HAP-1 (cell line): ENCODE results near the gene TRMT1.

Source experiments
- DNase-seq, 2 experiments: peaks; one replicate each; pipeline ENCODE4 v3.0.0-alpha.2; 2016 to 2020; ENCODE audit warnings: low spot score in 2 of 2
- H3K27me3 ChIP-seq: fragments of 250-450 bp; sonication (Bioruptor Pico); 2 replicates; pipeline ENCODE4 v1.5.1; 2020; ENCODE audit warnings: low read depth, mild to moderate bottlenecking, moderate library complexity
- H3K36me3 ChIP-seq: fragments of 250-450 bp; sonication (Bioruptor Pico); replicated peaks from 2 replicates; pipeline ENCODE4 v1.5.1; 2020; ENCODE audit warnings: mild to moderate bottlenecking
- H3K4me1 ChIP-seq: fragments of 250-450 bp; sonication (Bioruptor Pico); 2 replicates; pipeline ENCODE4 v1.5.1; 2020; ENCODE audit warnings: mild to moderate bottlenecking
- H3K4me3 ChIP-seq: fragments of 250-450 bp; sonication (Bioruptor Pico); 2 replicates; pipeline ENCODE4 v1.5.1; 2020; ENCODE audit warnings: mild to moderate bottlenecking, moderate library complexity
- H3K9me3 ChIP-seq: fragments of 250-450 bp; sonication (Bioruptor Pico); 2 replicates; pipeline ENCODE4 v1.5.1; 2020; ENCODE audit warnings: mild to moderate bottlenecking, moderate library complexity
- in situ Hi-C: fragments of 300-500 bp; cut with MboI; formaldehyde crosslinking; loops from 3 replicates; pipeline ENCODE4 v1.14.3; 2020; ENCODE audit warnings: low sequenced_read_pairs, inconsistent platforms, mixed read lengths

The TRMT1 gene

DNA sequence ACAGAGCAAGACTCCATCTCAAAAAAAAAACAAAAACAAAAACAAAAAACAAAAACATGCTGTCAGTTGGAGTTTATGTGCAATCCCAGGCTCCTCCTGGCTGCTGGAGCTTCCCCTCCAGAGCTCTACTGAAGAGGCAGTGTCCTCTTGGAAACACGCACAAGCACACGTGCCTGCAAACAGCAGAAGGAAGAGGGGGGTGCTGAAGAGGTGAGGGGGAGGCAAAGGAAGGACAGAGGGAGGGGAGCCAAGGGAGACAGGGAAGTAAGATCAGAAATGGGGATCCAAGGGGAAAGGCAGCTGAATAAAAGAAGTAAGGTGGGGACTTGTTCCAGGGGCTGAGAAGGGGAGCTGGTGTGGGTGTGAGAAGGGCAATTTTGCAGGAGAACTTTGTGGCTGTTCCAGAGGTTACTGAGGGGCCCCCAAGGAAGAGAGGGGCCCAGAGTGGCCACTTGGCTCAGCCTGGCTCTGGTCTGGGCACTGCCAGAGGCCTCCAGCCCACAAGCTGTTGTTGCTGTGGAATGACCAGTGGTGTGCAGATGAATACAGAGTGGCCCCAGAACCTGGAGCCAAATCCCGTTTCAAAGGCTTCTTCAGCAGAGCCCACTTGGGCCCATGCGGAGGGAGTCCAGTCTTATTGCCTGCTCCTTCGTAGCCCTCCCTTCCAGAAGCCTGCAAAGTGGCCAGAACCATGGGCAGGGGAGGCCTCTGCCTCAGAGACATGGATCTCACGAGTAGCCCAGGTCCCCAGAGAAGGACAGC is 48.3 kb downstream of the TRMT1 start:
- Histone ChIP-seq H3K4me3 (no peak overlapping the region), H3K36me3 (no peaks in the 10 kb centered on the region), H3K27me3 (no peaks in the 10 kb centered on the region), H3K9me3 (no peaks in the 10 kb centered on the region), H3K4me1 (no peaks in the 10 kb centered on the region)
- in situ Hi-C loops: no loop called here
- no peak for DNase-seq

- Histone ChIP-seq H3K27me3 (no peaks in the 10 kb centered on the region), H3K9me3 (no peaks in the 10 kb centered on the region), H3K4me3 (no peak overlapping the region), H3K4me1 (no peaks in the 10 kb centered on the region), H3K36me3 (no peaks in the 10 kb centered on the region)
- in situ Hi-C loops: no loop called here
- no peak for DNase-seq
These were observed 49.4 kb downstream of the TRMT1 start for GRCh38 chr19:13066933-13067807.

DNA sequence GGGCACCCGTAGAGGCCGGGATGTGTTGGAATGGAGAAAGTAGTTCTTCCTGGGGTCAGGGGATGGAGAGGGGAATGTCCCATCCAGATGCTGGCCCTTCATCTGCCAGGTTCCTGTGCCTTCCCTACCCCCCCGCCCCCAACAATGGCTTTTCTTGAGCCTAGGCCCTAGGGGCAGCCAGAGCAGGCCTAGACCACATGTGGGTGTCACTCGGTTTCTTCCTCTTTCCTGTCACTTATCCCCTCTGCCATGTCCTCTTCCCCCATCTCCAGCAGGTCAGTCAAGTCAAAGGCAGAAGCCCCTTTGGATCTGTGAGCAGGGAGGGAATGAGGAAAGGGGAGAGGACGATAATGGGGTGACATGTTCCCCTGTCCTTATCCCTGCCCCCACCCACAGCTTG is 50.3 kb downstream of the TRMT1 start:
- Histone ChIP-seq H3K4me1 (peaks cover under 1% of the 10 kb centered on the region), H3K9me3 (no peaks in the 10 kb centered on the region), H3K27me3 (no peaks in the 10 kb centered on the region), H3K36me3 (no peaks in the 10 kb centered on the region), H3K4me3 (no peak overlapping the region)
- in situ Hi-C loops: no loop called here
- no peak for DNase-seq

- Histone ChIP-seq H3K9me3 (no peaks in the 10 kb centered on the region), H3K4me3 (no peak overlapping the region), H3K27me3 (no peaks in the 10 kb centered on the region), H3K36me3 (no peaks in the 10 kb centered on the region), H3K4me1 (peaks cover 12% of the 10 kb centered on the region)
- DNase-seq: no peak
- in situ Hi-C loops: no loop called here
These were observed 52.4 kb downstream of the TRMT1 start for GRCh38 chr19:13064092-13064489.

GRCh38 chr19:13063461-13064091 is 53.0 kb downstream of the TRMT1 start:
- no peak for DNase-seq
- peaks cover 12% of the 10 kb centered on the region for H3K4me1 ChIP-seq
- no peaks in the 10 kb centered on the region for H3K36me3 ChIP-seq
- no peaks in the 10 kb centered on the region for H3K27me3 ChIP-seq
- no peaks in the 10 kb centered on the region for H3K9me3 ChIP-seq
- H3K4me3 ChIP-seq: no peak overlapping the region
- in situ Hi-C loops: no loop called here

GRCh38 chr19:13062317-13062716 is 54.2 kb downstream of the TRMT1 start:
- in situ Hi-C loops: no loop called here
- no peak for DNase-seq
- H3K9me3 ChIP-seq: no peaks in the 10 kb centered on the region
- H3K27me3 ChIP-seq: no peaks in the 10 kb centered on the region
- H3K36me3 ChIP-seq: no peaks in the 10 kb centered on the region
- no peak overlapping the region for H3K4me3 ChIP-seq
- peaks cover 12% of the 10 kb centered on the region for H3K4me1 ChIP-seq

- Histone ChIP-seq H3K36me3 (no peaks in the 10 kb centered on the region), H3K4me1 (peaks cover 12% of the 10 kb centered on the region), H3K4me3 (peak overlapping the region; percentile 23), H3K27me3 (no peaks in the 10 kb centered on the region), H3K9me3 (no peaks in the 10 kb centered on the region)
- in situ Hi-C loops: no loop called here
- DNase-seq: peak; percentile 65 to 92
These were observed 55.3 kb downstream of the TRMT1 start for GRCh38 chr19:13060964-13061927.

DNA sequence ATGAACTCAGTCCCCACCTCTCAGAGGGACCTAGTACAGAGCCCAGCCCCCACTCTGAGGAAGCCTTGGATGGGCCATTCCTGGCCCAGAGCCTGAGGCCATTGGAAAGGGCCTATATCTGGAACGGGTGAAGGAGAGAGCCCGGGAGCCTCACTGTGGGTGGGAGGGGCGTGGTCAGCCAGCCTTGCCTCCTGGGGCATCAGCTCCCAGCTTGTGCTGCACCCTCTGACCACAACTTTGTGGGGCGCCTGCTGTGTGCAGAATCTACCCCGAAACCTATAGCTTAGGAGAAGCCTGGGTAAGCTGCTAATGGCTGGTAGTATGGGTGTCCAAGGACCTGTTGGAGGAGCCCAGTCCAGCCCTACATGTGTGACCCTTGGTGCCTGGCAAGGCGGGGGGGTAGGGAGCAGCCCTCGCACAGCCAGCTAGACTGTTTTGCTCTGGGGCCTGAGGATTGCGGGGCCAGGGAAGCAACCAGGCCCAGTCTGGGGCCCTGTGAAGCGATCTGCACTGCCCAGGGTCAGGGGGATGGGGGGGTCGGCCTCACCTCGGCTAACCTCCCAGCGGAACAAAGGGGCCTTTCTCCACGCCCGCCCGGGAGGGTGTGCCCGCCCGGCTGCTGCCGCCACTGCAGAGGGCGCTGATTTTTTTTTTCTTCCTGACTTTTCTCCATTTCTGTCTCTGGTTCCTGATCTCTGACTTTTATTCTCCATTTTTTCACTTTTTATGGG is 56.1 kb downstream of the TRMT1 start:
- peaks cover 12% of the 10 kb centered on the region for H3K4me1 ChIP-seq
- H3K9me3 ChIP-seq: no peaks in the 10 kb centered on the region
- no peak overlapping the region; the same call in 1 of the 2 replicates for H3K4me3 ChIP-seq
- H3K36me3 ChIP-seq: no peaks in the 10 kb centered on the region
- peak; percentile 28 to 69 for DNase-seq
- in situ Hi-C loops: no loop called here
- H3K27me3 ChIP-seq: no peaks in the 10 kb centered on the region

- in situ Hi-C loops: loop anchor here (5.0 kb wide), 1 partner anchor 72 kb away; no protein-coding TSS in a partner anchor
- H3K36me3 ChIP-seq: no peaks in the 10 kb centered on the region
- H3K4me3 ChIP-seq: no peak overlapping the region
- no peaks in the 10 kb centered on the region for H3K9me3 ChIP-seq
- peaks cover 12% of the 10 kb centered on the region for H3K4me1 ChIP-seq
- no peak for DNase-seq
- no peaks in the 10 kb centered on the region for H3K27me3 ChIP-seq
These were observed 57.4 kb downstream of the TRMT1 start for GRCh38 chr19:13058951-13059660.

DNA sequence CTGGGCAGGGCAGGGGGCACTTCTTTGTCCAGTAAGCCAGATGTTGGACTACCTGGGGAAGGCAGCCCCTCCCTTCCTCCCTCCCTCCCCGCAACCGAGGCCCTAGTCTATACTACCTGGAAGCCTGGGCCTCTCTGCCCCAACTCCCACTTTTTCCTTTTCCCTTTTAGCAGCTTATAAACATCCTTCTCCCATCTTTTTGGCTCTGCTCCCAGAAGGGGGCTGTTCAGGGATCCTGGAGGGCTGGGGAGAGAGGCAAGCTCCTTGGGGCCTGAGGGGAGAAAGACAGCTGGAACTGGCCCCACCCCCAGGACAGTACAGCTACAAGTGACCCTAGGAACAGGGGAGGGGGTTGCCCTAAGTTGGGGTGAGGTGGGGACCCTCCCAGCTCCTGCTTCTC is 58.8 kb downstream of the TRMT1 start:
- no peaks in the 10 kb centered on the region for H3K36me3 ChIP-seq
- H3K9me3 ChIP-seq: no peaks in the 10 kb centered on the region
- no peak overlapping the region for H3K4me3 ChIP-seq
- peaks cover 18% of the 10 kb centered on the region for H3K4me1 ChIP-seq
- no peak for DNase-seq
- no peaks in the 10 kb centered on the region for H3K27me3 ChIP-seq
- in situ Hi-C loops: loop anchor here (5.0 kb wide), 1 partner anchor 70 kb away; no protein-coding TSS in a partner anchor

GRCh38 chr19:13057147-13057572 is 59.4 kb downstream of the TRMT1 start:
- H3K27me3 ChIP-seq: no peaks in the 10 kb centered on the region
- no peaks in the 10 kb centered on the region for H3K36me3 ChIP-seq
- peaks cover 18% of the 10 kb centered on the region for H3K4me1 ChIP-seq
- H3K4me3 ChIP-seq: no peak overlapping the region
- no peaks in the 10 kb centered on the region for H3K9me3 ChIP-seq
- no peak for DNase-seq
- in situ Hi-C loops: loop anchor here (5.0 kb wide), 1 partner anchor 70 kb away; no protein-coding TSS in a partner anchor
